ENCODE measurements around the gene ECT2L.

Gene ECT2L

GRCh38 chr6:138803861-138804260 lies 8.0 kb downstream of the ECT2L start:
- peak; percentile 27 for DNase-seq (ENCODE audit: low spot score)

GRCh38 chr6:138805016-138805765 lies 9.3 kb downstream of the ECT2L start:
- DNase-seq (ENCODE audit: low spot score), result peak; percentile 67

GRCh38 chr6:138806889-138807288 lies 11.0 kb downstream of the ECT2L start:
- no peak for DNase-seq (ENCODE audit: low spot score)

DNA sequence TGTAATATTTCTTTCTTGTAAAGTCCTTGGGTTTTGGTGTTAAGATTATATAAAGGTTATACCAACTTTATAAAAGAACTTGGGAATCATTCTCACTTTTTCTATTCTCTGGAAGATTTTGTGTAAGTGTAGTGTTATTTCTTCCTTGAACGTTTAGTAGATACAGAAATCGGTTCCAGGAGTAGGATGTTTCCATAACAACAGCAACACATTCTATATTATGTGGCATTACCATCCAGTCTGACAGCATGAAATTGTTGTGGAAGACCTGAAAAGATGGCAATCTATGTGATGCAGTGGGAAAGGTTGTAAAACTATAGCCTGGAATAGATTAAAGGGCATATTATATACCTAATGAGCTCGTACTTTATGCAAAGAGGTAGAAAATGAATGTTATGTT lies 13.8 kb downstream of the ECT2L start:
- no peak for DNase-seq (ENCODE audit: low spot score)

GRCh38 chr6:138811866-138812265 lies 16.0 kb downstream of the ECT2L start:
- no peak for DNase-seq (ENCODE audit: low spot score)

GRCh38 chr6:138814179-138814834 lies 18.4 kb downstream of the ECT2L start:
- DNase-seq (ENCODE audit: low spot score), result no peak

GRCh38 chr6:138815221-138815620 lies 19.3 kb downstream of the ECT2L start:
- DNase-seq (ENCODE audit: low spot score), result no peak

DNA sequence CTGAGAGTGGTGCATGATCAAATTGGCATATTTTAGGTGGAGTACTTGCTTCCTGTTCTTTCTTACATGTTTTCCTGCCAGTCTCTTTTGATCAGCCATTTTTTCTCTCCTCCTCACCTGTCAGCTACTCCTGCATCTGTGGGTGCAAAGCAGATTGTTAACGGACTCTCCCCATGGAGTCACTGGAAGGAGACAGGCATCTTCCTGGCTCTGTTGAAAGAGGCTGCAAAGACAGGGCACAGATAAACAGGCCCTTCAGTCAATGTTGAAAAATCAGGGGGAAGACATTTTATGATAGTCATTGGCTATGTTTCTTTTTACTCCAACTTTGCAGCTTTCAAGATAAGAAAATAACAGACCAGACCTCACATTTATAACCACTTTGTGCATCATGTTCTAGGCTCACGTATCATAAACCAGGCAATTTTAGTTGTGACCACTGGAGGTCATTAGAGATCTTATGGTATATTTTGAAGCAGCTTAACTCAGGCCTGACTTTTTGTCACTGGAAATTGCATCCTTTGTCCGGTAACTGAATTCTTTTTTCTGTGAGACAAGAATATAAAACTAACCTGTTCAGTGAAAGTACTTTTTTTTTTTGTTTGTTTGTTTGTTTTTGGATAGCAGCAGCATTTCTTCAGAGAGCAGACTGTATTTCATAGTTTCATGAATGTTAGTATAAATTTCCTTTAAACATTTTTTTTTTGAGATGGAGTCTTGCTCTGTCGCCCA lies 20.1 kb downstream of the ECT2L start:
- peak; percentile 67 for DNase-seq (ENCODE audit: low spot score)

DNA sequence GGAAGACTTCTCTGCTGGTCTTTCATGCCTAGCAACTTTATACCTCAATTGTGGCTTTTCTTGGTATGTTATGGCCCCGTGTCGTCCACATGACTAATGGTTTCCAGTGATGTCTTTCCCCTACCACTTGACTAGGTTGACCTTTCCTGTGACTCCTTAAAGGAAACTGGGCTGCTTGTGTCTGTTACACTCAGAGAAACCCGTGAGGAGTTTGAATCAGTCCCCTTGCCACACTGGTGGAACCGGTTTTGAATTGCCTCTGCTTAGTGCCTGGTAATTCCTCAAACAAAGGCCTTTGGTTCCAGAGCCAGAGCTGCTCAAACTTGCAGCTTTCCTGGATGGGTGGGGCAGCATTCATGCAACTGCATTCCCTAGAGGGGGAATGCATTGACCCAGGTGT lies 21.9 kb downstream of the ECT2L start:
- DNase-seq (ENCODE audit: low spot score), result peak; percentile 72

GRCh38 chr6:138818496-138819194 lies 22.8 kb downstream of the ECT2L start:
- no peak for DNase-seq (ENCODE audit: low spot score)

DNA sequence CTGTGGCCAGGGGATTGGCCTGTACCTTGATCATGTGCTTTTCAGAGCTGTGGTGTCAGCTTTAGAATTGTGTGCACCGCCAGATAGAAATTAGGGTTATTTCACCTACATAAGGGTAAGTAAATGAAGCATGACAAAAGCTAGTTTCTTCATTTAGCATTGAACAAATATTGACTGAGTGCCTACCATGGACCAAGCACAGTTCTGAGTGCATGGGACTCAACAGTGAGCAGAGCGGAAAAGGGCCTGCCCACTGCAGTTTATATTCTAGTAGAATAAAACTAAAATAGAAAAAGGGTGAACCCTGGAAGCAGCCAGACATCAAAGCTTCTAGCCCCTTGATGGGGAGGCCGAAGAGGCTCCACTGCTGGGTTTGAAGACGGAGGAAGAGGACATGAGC lies 25.6 kb downstream of the ECT2L start:
- DNase-seq (ENCODE audit: low spot score), result no peak

- no peak for DNase-seq (ENCODE audit: low spot score)
Measured at GRCh38 chr6:138824482-138825144, 28.7 kb downstream of the ECT2L start.

DNA sequence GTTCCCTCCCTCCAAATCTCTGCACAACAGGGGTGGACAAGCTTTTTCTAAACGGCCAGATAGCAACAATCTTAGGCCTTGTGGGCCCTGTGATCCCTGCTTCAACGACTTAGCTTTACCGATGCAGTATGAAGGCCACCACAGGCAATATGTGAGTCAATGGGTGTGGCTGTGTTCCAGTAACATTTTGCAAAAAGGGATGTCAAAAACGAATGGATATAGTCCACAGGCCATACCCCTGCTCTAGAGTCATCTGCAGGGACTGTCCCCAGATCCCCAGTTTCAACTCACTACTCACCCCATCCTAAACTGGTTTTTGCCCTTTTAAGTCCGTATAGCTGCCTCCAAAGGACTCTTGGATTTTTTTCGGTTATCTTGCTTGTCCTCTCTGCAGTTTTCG lies 34.4 kb downstream of the ECT2L start:
- DNase-seq (ENCODE audit: low spot score), result no peak

DNA sequence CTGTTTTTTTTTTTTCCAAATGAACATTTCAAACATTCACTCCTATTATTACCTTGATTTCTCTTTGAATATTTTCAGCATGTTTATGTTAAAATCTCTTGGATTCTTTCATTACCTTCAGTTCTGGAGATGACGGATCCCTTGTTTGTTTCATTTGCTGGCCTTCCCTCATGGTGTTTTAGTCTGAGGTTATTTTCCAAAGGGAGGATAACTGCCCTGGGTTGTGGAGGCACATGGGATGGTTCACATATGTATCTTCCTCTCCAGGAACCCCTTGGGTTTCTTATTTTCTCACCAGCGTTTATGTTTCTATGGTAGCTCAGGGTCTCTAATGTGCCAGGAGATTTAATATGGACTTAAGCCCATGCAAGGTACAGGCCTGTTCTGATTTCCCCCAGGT lies 36.3 kb downstream of the ECT2L start:
- DNase-seq (ENCODE audit: low spot score), result no peak

- DNase-seq (ENCODE audit: low spot score), result no peak
Measured at GRCh38 chr6:138833816-138834539, 38.1 kb downstream of the ECT2L start.

- no peak for DNase-seq (ENCODE audit: low spot score)
Measured at GRCh38 chr6:138837246-138837645, 41.4 kb downstream of the ECT2L start.

GRCh38 chr6:138844192-138844591 lies 48.3 kb downstream of the ECT2L start:
- peak; percentile 75 for DNase-seq (ENCODE audit: low spot score)

GRCh38 chr6:138847884-138848283 lies 52.0 kb downstream of the ECT2L start:
- no peak for DNase-seq (ENCODE audit: low spot score)

GRCh38 chr6:138848461-138848860 lies 52.6 kb downstream of the ECT2L start:
- no peak for DNase-seq (ENCODE audit: low spot score)

DNA sequence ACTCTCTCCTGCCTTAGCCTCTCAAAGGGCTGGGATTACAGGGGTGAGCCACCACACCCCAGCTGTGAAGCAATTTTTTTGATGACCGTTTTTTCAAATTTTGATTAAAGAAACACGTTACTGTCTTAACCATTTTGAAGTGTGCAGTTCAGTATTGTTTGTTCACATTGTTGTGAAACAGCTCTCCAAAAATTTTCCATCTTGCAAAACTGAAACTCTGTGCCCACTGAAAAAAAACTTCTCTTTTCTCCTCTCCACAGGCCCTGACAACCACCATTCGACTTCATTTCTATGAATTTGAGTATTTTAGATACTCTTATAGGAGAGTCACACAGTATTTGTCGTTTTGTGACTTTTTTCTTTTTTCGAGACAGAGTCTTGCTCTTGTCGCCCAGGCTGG lies 53.9 kb downstream of the ECT2L start:
- DNase-seq (ENCODE audit: low spot score), result no peak

DNA sequence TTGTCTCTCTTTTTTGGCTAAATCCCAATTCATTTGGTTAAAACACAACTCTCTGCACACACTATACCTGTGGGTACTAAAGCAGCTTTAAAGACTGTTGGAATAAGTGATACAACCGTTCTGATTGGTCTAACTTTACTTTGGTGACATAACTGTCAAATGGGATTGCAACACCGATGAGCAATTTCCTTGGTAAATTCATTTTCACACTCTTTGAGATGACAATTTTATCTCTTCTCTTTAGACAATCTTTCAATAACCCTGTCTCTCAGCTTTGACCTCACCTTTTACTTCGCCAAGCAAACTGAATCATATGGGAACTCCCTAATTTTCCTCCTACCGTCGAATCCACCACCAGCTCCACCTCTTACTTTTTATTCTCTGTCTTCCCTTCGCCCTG lies 60.8 kb downstream of the ECT2L start:
- no peak for DNase-seq (ENCODE audit: low spot score)

All from AG20443 (cell line).